HepG2 (cell line): ENCODE data around the gene KNL1. TPM values are rescaled to one million over a fixed set of nuclear protein-coding genes. Genes with fewer than 3 reads are reported as not detected.

ENCODE experiments used
- CBX5 ChIP-seq: sonication (generic); formaldehyde crosslinking; IDR thresholded peaks from 2 replicates; pipeline ENCODE4 v1.4.0; 2020; ENCODE audit warnings: missing genetic modification reagents, borderline replicate concordance
- CCDC6 ChIP-seq: sonication (generic); formaldehyde crosslinking; IDR thresholded peaks from 2 replicates; pipeline ENCODE4 v1.8.1; 2022; ENCODE audit warnings: mild to moderate bottlenecking, missing genetic modification reagents, moderate library complexity
- CENPT ChIP-seq: sonication (generic); formaldehyde crosslinking; IDR thresholded peaks from 2 replicates; pipeline ENCODE4 v1.8.0; 2022; ENCODE audit warnings: low read depth, mild to moderate bottlenecking, moderate library complexity, missing genetic modification reagents
- DPF2 ChIP-seq: sonication (generic); formaldehyde crosslinking; IDR thresholded peaks from 2 replicates; pipeline ENCODE4 v1.4.0; 2020; ENCODE audit warnings: mild to moderate bottlenecking, low read depth, missing genetic modification reagents, borderline replicate concordance
- IRX3 ChIP-seq: sonication (generic); formaldehyde crosslinking; IDR thresholded peaks from 2 replicates; pipeline ENCODE4 v1.8.1; 2023; ENCODE audit warnings: mild to moderate bottlenecking, low read depth, missing genetic modification reagents, borderline replicate concordance
- KLF15 ChIP-seq: sonication (generic); formaldehyde crosslinking; IDR thresholded peaks from 2 replicates; pipeline ENCODE4 v1.8.1; 2023; ENCODE audit warnings: borderline replicate concordance, mild to moderate bottlenecking, inconsistent platforms, missing genetic modification reagents, mixed read lengths
- MIER2 ChIP-seq: IDR thresholded peaks from 2 replicates; pipeline ENCODE4 v1.6.1; 2016; ENCODE audit warnings: missing biosample characterization, missing genetic modification reagents
- NR1H2 ChIP-seq: sonication (generic); formaldehyde crosslinking; IDR thresholded peaks from 2 replicates; pipeline ENCODE4 v1.8.1; 2022; ENCODE audit warnings: low read depth, missing genetic modification reagents, borderline replicate concordance
- NR2F1 ChIP-seq, 2 experiments: fragments of 450-650 bp in 1 of 2; formaldehyde crosslinking in 1 of 2; IDR thresholded peaks; 2 replicates each; pipeline versions ENCODE4 v1.5.0 to v1.6.1; 2016 to 2020; ENCODE audit warnings: mild to moderate bottlenecking in 1 of 2, missing compliant biosample characterization in 1 of 2, missing genetic modification reagents in 1 of 2, moderate library complexity in 1 of 2
- SSRP1 ChIP-seq: IDR thresholded peaks from 2 replicates; pipeline ENCODE4 v1.6.1; 2016; ENCODE audit warnings: control low read depth
- ZFY ChIP-seq: sonication (generic); formaldehyde crosslinking; IDR thresholded peaks from 2 replicates; pipeline ENCODE4 v1.4.0; 2020; ENCODE audit warnings: missing genetic modification reagents
- ZNF136 ChIP-seq: sonication (generic); formaldehyde crosslinking; IDR thresholded peaks from 2 replicates; pipeline ENCODE4 v1.8.1; 2022; ENCODE audit warnings: low read depth, mild to moderate bottlenecking, moderate library complexity, missing genetic modification reagents
- ZNF383 ChIP-seq: sonication (generic); formaldehyde crosslinking; IDR thresholded peaks from 2 replicates; pipeline ENCODE4 v1.4.0; 2020; ENCODE audit warnings: missing genetic modification reagents, mild to moderate bottlenecking, borderline replicate concordance
- ZNF431 ChIP-seq: sonication (generic); formaldehyde crosslinking; IDR thresholded peaks from 2 replicates; pipeline ENCODE4 v1.9.0; 2022; ENCODE audit warnings: missing genetic modification reagents, low read depth, mild to moderate bottlenecking, borderline replicate concordance
- ZNF660 ChIP-seq: sonication (generic); formaldehyde crosslinking; IDR thresholded peaks from 2 replicates; pipeline ENCODE4 v1.5.1; 2020; ENCODE audit warnings: mild to moderate bottlenecking, low read depth, missing genetic modification reagents, borderline replicate concordance
- ZNF672 ChIP-seq: sonication (generic); formaldehyde crosslinking; IDR thresholded peaks from 2 replicates; pipeline ENCODE4 v1.8.1; 2022; ENCODE audit warnings: missing genetic modification reagents
- ZNF841 ChIP-seq: sonication (generic); formaldehyde crosslinking; IDR thresholded peaks from 2 replicates; pipeline ENCODE4 v1.8.1; 2023; ENCODE audit warnings: missing genetic modification reagents, borderline replicate concordance
- polyA plus RNA-seq, 8 experiments: library from polyadenylated mRNA; depleted of rRNA in 3 of 8; stranded (reverse) in 7 of 8; unstranded in 1 of 8; fragments of >200 nt; fragmentation: Illumina TruSeq in 4 of 8; extraction: Trizol in 4 of 8; gene quantifications; 2 replicates each; pipeline versions ENCODE4 v1.2.1 to v1.2.3, GENCODE V29; 2011 to 2016; ENCODE audit warnings: low read depth in 4 of 8, missing spikeins in 1 of 8, mixed read lengths in 1 of 8; ENCODE audit not compliant: insufficient read depth in 1 of 8
- total RNA-seq, 5 experiments: library from RNA; depleted of rRNA; stranded (reverse); fragments of >200 nt; fragmentation: Illumina TruSeq; extraction: Trizol; gene quantifications; 2 replicates each; pipeline ENCODE4 v1.2.3, GENCODE V29; 2016; ENCODE audit warnings: low read depth in 1 of 5
- TF ChIP-seq, protein P1 (sequence below), 2 experiments: IDR thresholded peaks; 2 replicates each; pipeline ENCODE4 v1.6.1; 2011 to 2012; ENCODE audit warnings: low read length in 2 of 2, borderline replicate concordance in 1 of 2, low read depth in 1 of 2, mild to moderate bottlenecking in 1 of 2, moderate library complexity in 1 of 2
- TF ChIP-seq, protein P2 (sequence below): sonication (generic); formaldehyde crosslinking; IDR thresholded peaks from 2 replicates; pipeline ENCODE4 v1.5.0; 2020; ENCODE audit warnings: missing genetic modification reagents, mild to moderate bottlenecking, borderline replicate concordance
- TF ChIP-seq, protein P3 (sequence below): sonication (generic); formaldehyde crosslinking; IDR thresholded peaks from 2 replicates; pipeline ENCODE4 v1.9.0; 2022; ENCODE audit warnings: missing genetic modification reagents, mild to moderate bottlenecking, borderline replicate concordance

KNL1 gene
- total and polyA plus RNA-seq, 2 of the 13 experiments (the other 11 are each of a cell fraction or from before 2014, with no cell fraction given): 8.0 to 21.4 TPM

DNA sequence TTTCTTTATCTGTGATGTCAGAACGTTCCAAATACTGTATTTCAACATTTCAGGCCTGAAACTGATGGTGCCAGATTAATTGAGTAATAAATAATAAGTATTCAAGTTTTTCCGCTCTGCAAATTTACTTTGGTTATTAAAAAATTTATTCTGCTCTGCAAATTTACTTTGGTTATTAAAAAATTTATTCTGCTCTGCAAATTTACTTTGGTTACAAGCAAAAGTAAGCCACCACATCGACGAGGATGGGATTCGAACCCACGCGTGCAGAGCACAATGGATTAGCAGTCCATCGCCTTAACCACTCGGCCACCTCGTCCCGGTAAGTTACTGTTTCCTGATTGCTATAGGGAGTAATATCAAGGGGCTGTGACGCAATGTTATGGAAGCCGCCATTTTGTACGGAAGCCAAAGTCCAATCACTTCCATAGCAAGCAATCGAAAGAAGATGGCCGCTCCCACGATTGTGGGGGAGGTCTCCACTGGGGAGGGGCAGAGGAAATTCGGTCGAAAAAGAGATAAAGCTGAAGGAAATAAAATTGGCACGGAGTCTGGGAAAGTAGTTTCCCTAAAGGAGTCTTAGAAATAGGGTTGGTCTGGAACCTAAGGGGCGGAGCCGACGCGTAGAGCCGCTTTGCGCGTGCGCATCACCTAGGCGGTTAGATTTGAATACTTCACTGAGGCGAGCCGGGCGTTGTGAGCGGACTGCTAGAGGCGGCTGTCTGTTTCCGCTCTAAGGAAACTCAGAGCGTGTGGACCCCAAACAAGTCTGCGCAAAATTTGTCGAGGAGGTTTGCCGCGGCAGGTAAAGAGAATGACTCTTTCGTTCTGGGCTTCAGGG, at the start of gene KNL1 (continued):
- TF ChIP-seq, protein P1, sequence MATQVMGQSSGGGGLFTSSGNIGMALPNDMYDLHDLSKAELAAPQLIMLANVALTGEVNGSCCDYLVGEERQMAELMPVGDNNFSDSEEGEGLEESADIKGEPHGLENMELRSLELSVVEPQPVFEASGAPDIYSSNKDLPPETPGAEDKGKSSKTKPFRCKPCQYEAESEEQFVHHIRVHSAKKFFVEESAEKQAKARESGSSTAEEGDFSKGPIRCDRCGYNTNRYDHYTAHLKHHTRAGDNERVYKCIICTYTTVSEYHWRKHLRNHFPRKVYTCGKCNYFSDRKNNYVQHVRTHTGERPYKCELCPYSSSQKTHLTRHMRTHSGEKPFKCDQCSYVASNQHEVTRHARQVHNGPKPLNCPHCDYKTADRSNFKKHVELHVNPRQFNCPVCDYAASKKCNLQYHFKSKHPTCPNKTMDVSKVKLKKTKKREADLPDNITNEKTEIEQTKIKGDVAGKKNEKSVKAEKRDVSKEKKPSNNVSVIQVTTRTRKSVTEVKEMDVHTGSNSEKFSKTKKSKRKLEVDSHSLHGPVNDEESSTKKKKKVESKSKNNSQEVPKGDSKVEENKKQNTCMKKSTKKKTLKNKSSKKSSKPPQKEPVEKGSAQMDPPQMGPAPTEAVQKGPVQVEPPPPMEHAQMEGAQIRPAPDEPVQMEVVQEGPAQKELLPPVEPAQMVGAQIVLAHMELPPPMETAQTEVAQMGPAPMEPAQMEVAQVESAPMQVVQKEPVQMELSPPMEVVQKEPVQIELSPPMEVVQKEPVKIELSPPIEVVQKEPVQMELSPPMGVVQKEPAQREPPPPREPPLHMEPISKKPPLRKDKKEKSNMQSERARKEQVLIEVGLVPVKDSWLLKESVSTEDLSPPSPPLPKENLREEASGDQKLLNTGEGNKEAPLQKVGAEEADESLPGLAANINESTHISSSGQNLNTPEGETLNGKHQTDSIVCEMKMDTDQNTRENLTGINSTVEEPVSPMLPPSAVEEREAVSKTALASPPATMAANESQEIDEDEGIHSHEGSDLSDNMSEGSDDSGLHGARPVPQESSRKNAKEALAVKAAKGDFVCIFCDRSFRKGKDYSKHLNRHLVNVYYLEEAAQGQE (IDR thresholded peaks at IDR 0.05; ENCODE audit: borderline replicate concordance in 1 of 2, low read depth in 1 of 2, low read length in 2 of 2): no peak
- TF ChIP-seq ZNF383 (CRISPR knock-in tag) (peak; percentile 22; the same call in 1 of the 2 replicates), MIER2 (peak; percentile 85), DPF2 (CRISPR knock-in tag) (peak; percentile 46; the same call in 1 of the 2 replicates), NR1H2 (CRISPR knock-in tag) (no peak), ZNF672 (CRISPR knock-in tag) (no peak), KLF15 (no peak; the same call in 1 of the 2 replicates), ZNF660 (CRISPR knock-in tag) (no peak), IRX3 (CRISPR knock-in tag) (peak; percentile 49; the same call in 1 of the 2 replicates), SSRP1 (CRISPR knock-in tag) (no peak), NR2F1 (CRISPR knock-in tag; IDR thresholded peaks at IDR 0.05) (no peak), ZNF136 (CRISPR knock-in tag) (peak; percentile 75; the same call in 1 of the 2 replicates), CENPT (no peak), ZNF841 (CRISPR knock-in tag) (no peak), CCDC6 (CRISPR knock-in tag) (peak; percentile 59; the same call in 1 of the 2 replicates), CBX5 (CRISPR knock-in tag) (peak; percentile 92; the same call in 1 of the 2 replicates), ZNF431 (CRISPR knock-in tag) (no peak), ZFY (CRISPR knock-in tag) (no peak; the same call in 1 of the 2 replicates)
- TF ChIP-seq, protein P2, sequence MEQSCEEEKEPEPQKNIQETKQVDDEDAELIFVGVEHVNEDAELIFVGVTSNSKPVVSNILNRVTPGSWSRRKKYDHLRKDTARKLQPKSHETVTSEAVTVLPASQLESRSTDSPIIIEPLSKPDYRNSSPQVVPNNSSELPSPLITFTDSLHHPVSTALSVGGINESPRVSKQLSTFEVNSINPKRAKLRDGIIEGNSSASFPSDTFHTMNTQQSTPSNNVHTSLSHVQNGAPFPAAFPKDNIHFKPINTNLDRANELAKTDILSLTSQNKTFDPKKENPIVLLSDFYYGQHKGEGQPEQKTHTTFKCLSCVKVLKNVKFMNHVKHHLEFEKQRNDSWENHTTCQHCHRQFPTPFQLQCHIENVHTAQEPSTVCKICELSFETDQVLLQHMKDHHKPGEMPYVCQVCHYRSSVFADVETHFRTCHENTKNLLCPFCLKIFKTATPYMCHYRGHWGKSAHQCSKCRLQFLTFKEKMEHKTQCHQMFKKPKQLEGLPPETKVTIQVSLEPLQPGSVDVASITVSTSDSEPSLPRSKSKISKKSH (CRISPR knock-in tag): no peak; the same call in 1 of the 2 replicates
- TF ChIP-seq, protein P3, sequence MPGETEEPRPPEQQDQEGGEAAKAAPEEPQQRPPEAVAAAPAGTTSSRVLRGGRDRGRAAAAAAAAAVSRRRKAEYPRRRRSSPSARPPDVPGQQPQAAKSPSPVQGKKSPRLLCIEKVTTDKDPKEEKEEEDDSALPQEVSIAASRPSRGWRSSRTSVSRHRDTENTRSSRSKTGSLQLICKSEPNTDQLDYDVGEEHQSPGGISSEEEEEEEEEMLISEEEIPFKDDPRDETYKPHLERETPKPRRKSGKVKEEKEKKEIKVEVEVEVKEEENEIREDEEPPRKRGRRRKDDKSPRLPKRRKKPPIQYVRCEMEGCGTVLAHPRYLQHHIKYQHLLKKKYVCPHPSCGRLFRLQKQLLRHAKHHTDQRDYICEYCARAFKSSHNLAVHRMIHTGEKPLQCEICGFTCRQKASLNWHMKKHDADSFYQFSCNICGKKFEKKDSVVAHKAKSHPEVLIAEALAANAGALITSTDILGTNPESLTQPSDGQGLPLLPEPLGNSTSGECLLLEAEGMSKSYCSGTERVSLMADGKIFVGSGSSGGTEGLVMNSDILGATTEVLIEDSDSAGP: peak; percentile 57; the same call in 1 of the 2 replicates
